ELR (cell line): ENCODE results near the gene S100A8.
"Not testable (repeated sequence)": the region's sequence is repeated elsewhere in the genome, so short reads cannot be mapped to it uniquely, and the experiment has no call there.

Source experiments
- DNase-seq: peaks from one replicate; pipeline ENCODE4 v3.0.0-alpha.2; 2015; ENCODE audit warnings: low read depth

Gene S100A8

GRCh38 chr1:153415850-153416570, 25.1 kb upstream of the S100A8 start, which contains the start of gene S100A7A:
TSS of gene S100A7A (plus strand) at chr1:153416520. CDS start at chr1:153418083, 1,563 bp downstream.
- no peak for DNase-seq

- not testable (repeated sequence) for DNase-seq
Measured at GRCh38 chr1:153413961-153414360, 23.1 kb upstream of the S100A8 start.

DNA sequence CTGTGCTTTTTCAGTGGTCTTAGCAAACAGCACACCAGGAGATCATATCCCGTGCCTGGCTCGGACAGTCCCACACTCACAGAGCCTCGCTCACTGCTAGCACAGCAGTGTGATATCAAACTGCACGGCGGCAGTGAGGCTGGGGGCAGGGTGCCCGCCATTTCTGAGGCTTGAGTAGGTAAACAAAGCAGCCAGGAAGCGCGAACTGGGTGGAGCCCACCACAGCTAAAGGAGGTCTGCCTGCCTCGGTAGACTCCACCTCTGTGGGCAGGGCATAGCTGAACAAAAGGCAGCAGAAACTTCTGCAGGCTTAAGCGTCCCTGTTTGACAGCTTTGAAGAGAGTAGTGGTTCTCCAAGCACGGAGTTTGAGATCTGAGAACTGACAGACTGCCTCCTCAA, 16.4 kb upstream of the S100A8 start:
- DNase-seq, result not testable (repeated sequence)

DNA sequence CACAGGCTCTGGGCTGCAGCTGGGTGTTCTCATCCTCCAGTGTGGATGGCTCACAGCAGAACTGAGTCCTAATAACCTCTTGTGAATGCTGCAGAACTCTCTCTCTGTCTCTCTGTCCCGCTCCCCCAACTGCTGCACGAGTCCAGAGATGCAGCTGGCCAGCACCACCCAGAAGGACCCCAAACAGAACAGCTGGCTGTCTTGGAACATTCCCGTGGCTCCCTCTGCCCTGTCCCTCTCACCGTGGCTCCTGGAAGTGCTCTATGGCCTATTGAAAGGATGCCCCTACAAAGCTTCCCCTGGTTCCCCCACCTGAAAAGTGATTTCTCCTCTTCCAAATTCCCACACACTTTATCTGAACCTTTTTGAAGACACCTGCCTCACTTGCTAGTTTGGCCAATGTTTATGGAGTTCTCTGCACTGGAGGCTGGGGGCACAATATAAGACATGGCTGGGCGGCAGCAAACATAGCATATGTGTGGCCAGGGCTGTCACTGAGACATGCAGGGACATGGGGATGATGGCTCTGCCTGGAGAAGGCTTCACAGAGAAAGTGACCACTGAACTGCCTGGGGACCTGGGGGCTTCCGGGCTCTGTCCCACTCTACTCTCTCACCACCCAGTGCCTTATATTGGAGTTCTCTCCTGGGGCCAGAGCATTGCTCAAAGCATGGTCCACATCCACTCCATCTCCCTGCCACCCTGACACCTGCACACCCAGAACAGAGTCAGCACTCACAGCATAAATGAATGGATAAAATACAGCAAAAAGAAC, 15.1 kb upstream of the S100A8 start:
- not testable (repeated sequence) for DNase-seq

GRCh38 chr1:153404768-153405167, 13.9 kb upstream of the S100A8 start:
- DNase-seq, result peak; percentile 38

DNA sequence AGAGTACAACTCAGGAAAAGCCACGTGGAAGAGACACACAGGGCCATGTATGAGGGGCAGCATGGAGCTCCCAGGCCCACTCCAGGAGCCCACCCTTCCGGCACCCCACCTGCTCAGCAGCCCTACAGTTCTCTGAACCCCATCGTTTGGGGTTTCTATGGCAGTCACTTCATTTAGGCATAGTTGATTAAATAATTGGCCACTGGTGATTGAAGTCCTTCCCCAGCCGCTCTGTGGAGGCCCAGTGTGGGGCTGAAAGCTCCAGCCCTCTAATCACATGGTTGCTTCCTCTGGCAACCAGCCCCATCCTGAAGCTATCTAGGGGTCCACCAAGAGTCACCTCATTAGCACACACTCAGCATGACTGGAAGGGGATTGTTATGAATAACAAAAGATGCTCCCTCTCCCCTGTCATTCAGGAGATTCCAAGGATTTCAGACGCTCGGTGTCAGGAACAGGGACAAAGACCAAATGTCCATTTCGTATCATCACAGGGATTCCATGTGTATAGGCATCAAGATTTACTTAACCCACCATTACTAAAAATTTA, 13.3 kb upstream of the S100A8 start:
- no peak for DNase-seq

- no peak for DNase-seq
Measured at GRCh38 chr1:153403421-153404085, 12.7 kb upstream of the S100A8 start.

- DNase-seq, result no peak
Measured at GRCh38 chr1:153402226-153402625, 11.4 kb upstream of the S100A8 start.

- DNase-seq, result no peak
Measured at GRCh38 chr1:153401461-153401860, 10.6 kb upstream of the S100A8 start.

- DNase-seq, result peak; percentile 43
Measured at GRCh38 chr1:153400244-153400643, 9.4 kb upstream of the S100A8 start.

DNA sequence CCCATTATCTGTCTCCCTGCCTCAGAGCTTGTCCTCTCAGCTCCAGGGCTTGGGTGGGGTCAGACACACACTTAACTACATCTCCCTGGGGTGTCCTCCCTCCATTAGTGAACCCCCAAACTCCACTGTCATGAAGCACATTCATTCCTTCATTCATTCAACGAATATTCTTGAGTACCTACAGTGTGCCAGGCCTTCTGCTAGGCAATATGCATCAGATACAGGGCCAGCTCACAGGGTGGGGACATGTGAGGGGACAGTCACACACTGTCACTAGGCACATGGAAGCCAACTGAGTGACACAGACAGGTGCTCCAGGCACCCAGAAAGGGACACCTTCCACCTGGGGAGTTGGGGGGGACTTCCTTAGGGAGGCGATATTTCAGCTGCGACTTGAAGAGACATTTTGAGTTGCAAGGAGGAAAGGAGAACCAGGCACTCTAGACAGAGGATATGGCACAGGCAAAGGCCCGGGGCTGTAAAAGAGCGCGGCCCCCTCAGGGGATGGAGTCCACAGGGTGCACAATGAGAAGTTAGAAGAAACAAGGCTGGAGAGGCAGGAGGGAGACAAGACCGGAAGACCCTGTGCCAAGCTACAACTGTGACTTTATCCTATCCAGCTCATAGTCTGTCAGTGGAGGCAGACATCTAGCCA, 8.7 kb upstream of the S100A8 start:
- no peak for DNase-seq

- no peak for DNase-seq
Measured at GRCh38 chr1:153397924-153398651, 7.2 kb upstream of the S100A8 start.

DNA sequence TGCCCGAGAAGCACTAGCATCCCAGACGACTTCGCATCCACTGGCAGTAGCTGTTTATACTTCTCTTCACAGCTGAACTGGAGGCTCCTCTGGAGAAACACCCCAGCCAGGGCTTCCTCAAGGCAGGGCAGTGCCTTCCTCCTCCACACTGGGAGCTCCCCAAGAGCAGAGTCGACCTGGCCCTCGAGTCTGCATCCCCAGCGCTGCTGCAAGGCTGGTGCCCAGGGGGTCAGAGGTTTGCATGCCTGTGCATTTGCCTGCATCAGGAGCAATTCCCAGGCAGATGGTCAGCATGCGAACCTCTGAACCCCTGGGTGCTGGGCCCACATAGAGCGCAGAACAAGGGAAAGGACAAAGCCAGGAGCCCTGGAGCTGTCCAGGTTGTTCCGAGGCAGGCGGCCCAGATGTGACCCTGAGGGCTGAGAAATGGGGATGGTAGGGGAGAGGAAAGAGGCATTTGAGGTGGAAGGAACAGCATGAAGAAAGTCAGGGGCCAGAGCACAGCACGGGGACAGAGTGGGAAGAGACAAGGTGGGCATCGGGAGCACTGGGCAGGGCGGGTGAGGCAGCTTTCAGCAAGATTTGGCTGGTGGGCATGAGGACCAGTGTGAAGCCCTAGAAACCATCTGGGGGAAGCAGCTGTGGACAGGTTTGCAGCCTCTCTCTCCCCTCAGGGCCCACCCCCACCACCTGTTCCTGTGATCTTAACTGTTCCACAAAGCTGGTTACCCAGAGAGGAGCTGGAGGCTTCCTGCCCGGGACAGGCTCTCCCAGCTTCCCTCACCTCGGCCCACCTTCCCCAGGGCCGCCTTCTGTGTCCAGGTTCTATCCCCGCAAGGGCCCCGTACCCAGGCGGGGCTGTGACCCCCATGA, 6.4 kb upstream of the S100A8 start:
- DNase-seq, result no peak

DNA sequence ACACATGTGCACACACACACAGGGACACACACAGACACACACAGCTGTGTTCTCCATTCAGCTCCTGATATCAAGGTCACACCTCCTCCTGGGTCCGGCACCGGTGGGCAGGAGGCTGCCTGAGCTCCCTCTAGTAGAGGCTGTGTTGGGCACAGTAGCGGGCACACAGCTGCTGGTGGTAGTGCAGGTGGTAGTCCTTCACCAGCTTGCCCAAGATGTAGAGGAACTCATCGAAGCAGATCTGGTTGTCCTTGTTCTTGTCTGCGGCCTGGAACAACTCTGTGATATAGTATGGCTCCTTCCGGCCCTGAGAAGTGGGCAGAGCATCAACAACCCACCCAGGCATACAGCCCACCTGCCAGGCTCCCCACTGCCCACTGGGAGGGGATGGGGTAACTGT, 5.6 kb upstream of the S100A8 start:
- no peak for DNase-seq

GRCh38 chr1:153395776-153396175, 4.9 kb upstream of the S100A8 start:
- no peak for DNase-seq

GRCh38 chr1:153395136-153395685, 4.3 kb upstream of the S100A8 start:
- peak; percentile 22 for DNase-seq

GRCh38 chr1:153394391-153394790, 3.5 kb upstream of the S100A8 start:
- DNase-seq, result no peak

GRCh38 chr1:153393926-153394325, 3.1 kb upstream of the S100A8 start:
- DNase-seq, result no peak

- no peak for DNase-seq
Measured at GRCh38 chr1:153392822-153393221, 1.9 kb upstream of the S100A8 start.

GRCh38 chr1:153392258-153392657, 1.4 kb upstream of the S100A8 start:
- DNase-seq, result no peak
